ENCODE measurements around the gene SLC7A6OS. TPM values are rescaled to one million over a fixed set of nuclear protein-coding genes. Genes with fewer than 3 reads are reported as not detected.

Gene SLC7A6OS
- total RNA-seq, 2 experiments from 2014 or later: 17.4 to 21.7 TPM

DNA sequence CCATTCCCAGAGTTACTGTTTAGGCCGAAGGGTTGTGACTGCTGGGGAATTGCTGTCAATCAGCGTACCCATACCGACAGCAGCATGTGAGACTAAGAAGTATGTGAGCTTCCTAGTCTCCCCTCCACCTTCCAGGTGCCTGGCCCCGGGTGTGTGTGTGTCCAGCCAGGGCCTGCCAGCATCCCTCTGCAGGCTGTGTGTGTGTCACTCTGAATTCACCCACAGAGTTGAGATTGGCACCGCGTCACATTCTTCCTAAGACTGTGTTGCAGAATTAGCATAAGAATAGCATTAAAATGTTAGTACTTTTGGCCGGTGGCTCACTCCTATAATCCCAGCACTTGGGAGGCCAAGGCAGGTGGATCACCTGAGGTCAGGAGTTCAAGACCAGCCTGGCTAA, 31.9 kb upstream of the SLC7A6OS start:
- Mint-ChIP-seq H3K9me3 (ENCODE audit: low read depth) (no peaks in the 10 kb centered on the region), H3K27me3 (no peaks in the 10 kb centered on the region), H3K4me3 (no peak overlapping the region), H3K4me1 (peaks cover 2% of the 10 kb centered on the region), H3K27ac (no peak overlapping the region), H3K36me3 (ENCODE audit: low read depth) (peaks cover 49% of the 10 kb centered on the region)
- no peak for DNase-seq
- ChIA-PET POLR2A (no interaction called here), CTCF (interaction anchor here (2.2 kb wide), 1 partner anchor 14 kb away, joined by 5 read pairs; no protein-coding TSS in a partner anchor)
- ATAC-seq: no peak
- intact Hi-C loops (cut with DNase I, micrococcal nuclease): no loop called here

DNA sequence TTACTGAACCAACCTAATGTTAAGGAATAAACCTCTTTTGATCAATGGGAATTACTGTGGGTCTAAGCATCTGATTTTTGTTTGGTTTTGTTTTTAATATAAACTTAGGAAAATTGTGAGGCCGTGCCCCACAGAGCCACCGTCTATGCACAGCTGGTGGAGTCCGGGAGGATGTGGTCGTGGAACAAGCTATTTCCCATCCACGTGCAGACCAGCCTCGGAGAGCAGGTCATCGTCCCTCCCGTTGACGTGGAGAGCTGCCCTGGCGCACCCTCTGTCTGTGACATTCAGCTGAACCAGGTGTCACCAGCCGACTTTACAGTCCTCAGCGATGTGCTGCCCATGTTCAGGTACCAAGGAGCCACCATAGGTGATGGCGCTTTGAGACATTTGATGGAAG, 28.5 kb upstream of the SLC7A6OS start:
- Mint-ChIP-seq H3K4me3 (no peak overlapping the region), H3K4me1 (no peaks in the 10 kb centered on the region), H3K27me3 (no peaks in the 10 kb centered on the region), H3K36me3 (ENCODE audit: low read depth) (peaks cover 44% of the 10 kb centered on the region), H3K27ac (no peak overlapping the region), H3K9me3 (ENCODE audit: low read depth) (no peaks in the 10 kb centered on the region)
- ChIA-PET CTCF (interaction anchor here (0.6 to 3.5 kb wide), 5 partner anchors 11 to 574 kb away, joined by 3 to 16 read pairs (median 4); no protein-coding TSS in a partner anchor), POLR2A (no interaction called here)
- DNase-seq (no peak), ATAC-seq (no peak)
- intact Hi-C loops (cut with DNase I, micrococcal nuclease): no loop called here

DNA sequence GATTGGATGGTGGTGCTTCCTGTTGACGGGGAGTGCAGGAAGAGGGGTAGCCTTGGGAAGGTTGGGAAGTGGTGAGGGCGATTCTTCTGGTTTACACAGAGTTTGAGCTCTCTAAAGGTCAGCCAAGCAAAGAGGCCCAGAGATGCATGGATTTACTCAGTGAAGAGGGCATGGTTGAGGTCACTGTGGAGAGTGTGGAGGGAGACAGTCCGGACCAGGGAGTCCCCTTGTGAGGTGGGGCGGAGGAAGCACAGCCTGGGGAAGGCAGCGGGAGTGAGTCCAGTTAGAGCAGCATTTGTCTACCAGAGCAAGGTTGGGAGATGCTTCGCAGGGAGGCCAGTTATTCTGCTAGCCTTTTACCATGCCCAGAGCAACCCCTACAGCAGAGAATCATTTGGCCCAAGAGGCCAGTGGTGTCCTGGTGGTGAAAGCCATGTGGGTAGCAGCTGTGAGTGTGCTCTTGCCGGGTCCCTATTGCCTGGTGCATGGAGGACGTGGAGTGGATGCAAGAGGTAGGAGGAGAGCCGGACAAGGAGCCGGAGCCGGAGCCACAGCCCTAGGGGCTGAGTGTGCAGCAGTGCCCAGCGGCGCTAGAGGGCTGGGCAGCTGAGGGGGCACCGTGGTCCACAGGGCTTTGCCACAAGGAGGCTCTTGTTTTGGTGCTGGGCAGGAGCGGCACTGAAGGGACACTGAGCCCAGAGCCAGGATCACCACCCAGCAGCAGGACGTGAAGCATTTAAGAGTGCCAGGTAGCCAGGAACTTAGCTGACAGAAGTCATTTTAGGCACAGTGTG, 27.8 kb upstream of the SLC7A6OS start:
- intact Hi-C loops (cut with DNase I, micrococcal nuclease): no loop called here
- ATAC-seq (no peak), DNase-seq (no peak)
- Mint-ChIP-seq H3K36me3 (ENCODE audit: low read depth) (peaks cover 48% of the 10 kb centered on the region), H3K27me3 (no peaks in the 10 kb centered on the region), H3K27ac (no peak overlapping the region), H3K4me3 (no peak overlapping the region), H3K4me1 (no peaks in the 10 kb centered on the region), H3K9me3 (ENCODE audit: low read depth) (no peaks in the 10 kb centered on the region)
- POLR2A ChIA-PET: no interaction called here
- CTCF ChIA-PET: interaction anchor here (0.6 to 3.5 kb wide), 5 partner anchors 11 to 575 kb away, joined by 3 to 16 read pairs (median 3); partner anchors contain the start of genes PRMT7 and SLC7A6OS

DNA sequence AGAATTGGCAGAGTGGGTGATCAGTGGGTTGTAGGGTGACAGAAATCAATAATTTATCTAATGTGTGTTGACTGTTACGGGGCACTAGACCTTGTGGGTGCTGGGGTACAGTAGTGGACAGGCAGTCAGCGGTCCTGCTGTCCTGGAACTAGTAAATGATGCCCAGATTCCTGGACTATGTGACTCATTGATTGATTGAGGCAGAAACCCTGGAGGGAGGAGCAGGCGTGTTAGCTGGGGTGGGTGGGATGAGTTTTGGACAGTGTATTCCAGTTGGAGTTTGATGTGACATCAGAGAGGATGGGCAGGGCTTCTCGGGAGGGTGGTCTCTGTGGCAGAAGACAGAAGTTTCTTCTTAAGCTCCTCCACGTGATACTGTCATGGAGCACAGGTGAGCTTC, 24.4 kb upstream of the SLC7A6OS start:
- Mint-ChIP-seq H3K9me3 (ENCODE audit: low read depth) (no peaks in the 10 kb centered on the region), H3K27me3 (no peaks in the 10 kb centered on the region), H3K27ac (no peak overlapping the region), H3K4me3 (no peak overlapping the region), H3K36me3 (ENCODE audit: low read depth) (peaks cover 55% of the 10 kb centered on the region), H3K4me1 (peaks cover 11% of the 10 kb centered on the region)
- ChIA-PET POLR2A (no interaction called here), CTCF (interaction anchor here (0.6 to 19.5 kb wide), 2 partner anchors 68 to 174 kb away, joined by 3 to 517 read pairs; partner anchors contain the start of gene SLC7A6)
- ATAC-seq (no peak), DNase-seq (no peak)
- intact Hi-C loops (cut with DNase I, micrococcal nuclease): no loop called here

DNA sequence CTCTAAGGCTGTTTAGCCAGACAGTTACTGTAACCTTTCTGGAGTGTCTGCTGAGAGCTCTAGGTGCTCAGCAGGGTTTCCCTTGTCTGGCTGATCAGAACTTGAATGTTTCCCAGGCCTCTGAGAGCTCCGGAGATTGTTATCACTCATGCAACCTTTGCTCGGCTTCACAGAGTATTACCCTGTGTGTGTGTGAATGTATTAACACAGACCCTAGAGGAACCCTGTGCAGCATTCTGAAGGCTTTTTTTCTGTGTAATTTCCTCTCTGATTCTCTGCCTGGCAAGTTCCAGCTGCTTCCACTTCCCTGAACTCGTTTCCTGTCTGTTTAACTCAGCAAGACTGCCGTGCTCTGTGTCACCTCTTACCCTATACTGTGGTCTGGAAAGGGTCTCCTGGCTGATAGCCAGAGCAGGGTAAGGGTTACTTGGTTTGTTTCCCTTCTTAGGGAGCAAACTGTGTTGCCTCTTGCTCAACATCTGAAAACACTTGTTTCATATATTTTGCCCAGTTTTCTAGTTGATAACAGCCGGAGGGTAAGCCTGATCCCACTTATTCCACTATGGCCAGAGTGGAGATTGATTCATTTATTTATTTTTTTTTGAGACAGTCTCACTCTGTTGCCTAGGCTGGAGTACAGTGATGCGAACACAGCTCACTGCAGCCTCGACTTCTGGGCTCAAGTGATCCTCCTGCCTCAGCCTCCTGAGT, 21.8 kb upstream of the SLC7A6OS start:
- Mint-ChIP-seq H3K9me3 (ENCODE audit: low read depth) (no peaks in the 10 kb centered on the region), H3K4me1 (peaks cover 18% of the 10 kb centered on the region), H3K4me3 (no peak overlapping the region), H3K36me3 (ENCODE audit: low read depth) (peaks cover 47% of the 10 kb centered on the region), H3K27ac (peak overlapping the region; percentile 67), H3K27me3 (no peaks in the 10 kb centered on the region)
- ChIA-PET POLR2A (no interaction called here), CTCF (interaction anchor here (0.5 to 19.5 kb wide), 4 partner anchors 66 to 529 kb away, joined by 3 to 517 read pairs (median 3); partner anchors contain the start of gene SLC7A6)
- ATAC-seq (peak; percentile 34), DNase-seq (no peak)
- intact Hi-C loops (cut with DNase I, micrococcal nuclease): no loop called here

DNA sequence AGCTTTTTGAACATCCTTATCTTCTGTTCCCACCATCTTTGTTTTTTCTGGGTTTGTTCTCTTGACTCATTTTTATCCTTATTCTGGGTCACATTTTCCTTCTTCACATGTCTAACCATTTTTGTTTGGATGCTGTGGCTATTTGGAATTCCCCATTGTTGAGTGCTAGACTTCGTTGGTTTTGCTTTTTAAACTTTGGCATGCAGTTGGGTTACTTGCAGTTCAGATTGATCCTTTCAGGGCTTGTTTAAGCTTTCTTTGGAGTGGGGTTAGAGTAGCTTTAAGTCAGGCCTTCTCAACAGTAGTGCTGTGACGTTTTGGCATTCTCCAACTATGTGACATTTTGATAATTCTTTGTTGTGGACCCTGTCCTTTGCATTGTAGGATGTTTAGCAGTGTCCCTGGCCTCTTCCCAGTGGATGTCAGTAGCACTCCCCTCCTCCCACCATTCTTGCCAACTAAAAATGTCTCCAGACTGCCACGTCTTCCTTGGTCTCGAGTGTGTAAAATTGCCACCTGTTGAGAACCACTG, 21.2 kb upstream of the SLC7A6OS start:
- CTCF ChIA-PET: interaction anchor here (0.7 to 19.5 kb wide), 3 partner anchors 65 to 245 kb away, joined by 3 to 517 read pairs (median 3); partner anchors contain the start of gene SLC7A6
- H3K4me3 Mint-ChIP-seq: no peak overlapping the region
- H3K27me3 Mint-ChIP-seq: no peaks in the 10 kb centered on the region
- intact Hi-C loops (cut with DNase I, micrococcal nuclease): no loop called here
- DNase-seq (no peak), ATAC-seq (no peak)
- peak overlapping the region; percentile 67 for H3K27ac Mint-ChIP-seq
- POLR2A ChIA-PET: no interaction called here
- H3K4me1 Mint-ChIP-seq: peaks cover 23% of the 10 kb centered on the region
- no peaks in the 10 kb centered on the region for H3K9me3 Mint-ChIP-seq (ENCODE audit: low read depth)
- H3K36me3 Mint-ChIP-seq (ENCODE audit: low read depth): peaks cover 47% of the 10 kb centered on the region

DNA sequence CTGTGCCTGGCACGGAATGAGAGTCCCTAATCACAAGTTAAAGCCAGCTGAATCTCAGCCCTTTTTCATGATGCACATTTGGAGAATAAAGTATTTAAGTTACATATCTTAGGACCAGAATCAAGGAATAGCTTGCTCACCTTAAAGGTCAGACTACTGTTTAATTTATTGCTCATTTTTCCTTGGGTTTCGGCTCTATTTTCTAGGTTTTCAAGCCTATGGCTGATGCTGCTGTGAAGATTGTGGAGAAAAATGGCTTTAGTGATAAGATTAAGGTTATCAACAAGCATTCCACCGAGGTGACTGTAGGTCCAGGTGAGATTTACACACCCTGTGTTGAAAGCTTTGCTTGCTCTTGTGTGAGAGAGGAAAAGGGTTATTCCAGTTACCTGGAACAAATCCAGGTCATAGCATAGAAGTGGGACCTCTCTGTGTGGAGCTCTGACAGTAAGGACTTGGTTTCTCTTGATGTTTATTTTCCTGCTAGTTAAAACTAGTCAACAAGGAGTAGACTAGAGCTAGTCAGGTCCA, 18.2 kb upstream of the SLC7A6OS start:
- ChIA-PET POLR2A (interaction anchor here (0.7 kb wide), 1 partner anchor 81 kb away, joined by 9 read pairs; no protein-coding TSS in a partner anchor), CTCF (interaction anchor here (0.7 to 19.5 kb wide), 26 partner anchors 9 to 1254 kb away, joined by 3 to 517 read pairs (median 4); partner anchors contain the start of genes PRMT7, SLC7A6 and SLC7A6OS)
- Mint-ChIP-seq H3K27ac (no peak overlapping the region), H3K36me3 (ENCODE audit: low read depth) (peaks cover 39% of the 10 kb centered on the region), H3K4me3 (no peak overlapping the region), H3K4me1 (peaks cover 26% of the 10 kb centered on the region), H3K27me3 (no peaks in the 10 kb centered on the region), H3K9me3 (ENCODE audit: low read depth) (no peaks in the 10 kb centered on the region)
- DNase-seq: no peak
- ATAC-seq: no peak
- intact Hi-C loops (cut with DNase I, micrococcal nuclease): loop anchor here (1.0 to 5.0 kb wide), 4 partner anchors 18 to 237 kb away; partner anchors contain the start of gene PRMT7 (in 1 of the 2)

DNA sequence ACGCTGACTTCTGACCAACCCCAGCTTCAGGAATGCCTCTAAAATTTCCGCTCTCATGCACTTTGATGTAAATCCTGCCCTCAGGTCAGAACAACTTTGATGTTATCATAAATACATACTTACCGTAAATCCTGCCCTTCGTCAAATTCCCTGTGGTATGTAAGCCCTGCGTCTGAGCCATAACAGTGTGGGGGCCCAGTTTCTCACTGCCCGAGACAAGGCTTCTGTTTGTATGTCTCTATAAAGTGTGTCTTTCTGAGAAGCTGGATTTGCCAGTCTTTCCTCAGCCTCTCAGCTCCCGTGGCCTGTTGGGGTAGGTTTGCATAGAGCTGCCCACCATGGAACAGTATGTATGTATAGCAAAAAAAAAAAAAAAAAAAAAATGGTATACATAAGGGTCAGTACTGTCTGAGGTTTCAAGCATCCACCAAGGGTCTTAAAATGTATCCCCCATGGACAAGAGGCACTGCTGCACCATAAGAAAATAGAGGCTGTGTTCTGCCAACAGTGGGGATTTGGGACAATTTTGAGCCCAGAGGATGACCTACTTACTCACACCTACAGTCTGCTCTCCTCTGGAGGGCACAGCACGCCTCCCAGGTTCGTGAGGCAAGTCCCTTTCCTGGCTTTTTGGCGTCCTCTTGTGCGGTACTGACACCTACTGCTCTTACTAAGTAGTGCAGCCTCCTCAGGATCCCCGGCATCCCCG, 17.6 kb upstream of the SLC7A6OS start:
- Mint-ChIP-seq H3K27me3 (no peaks in the 10 kb centered on the region), H3K36me3 (ENCODE audit: low read depth) (peaks cover 40% of the 10 kb centered on the region), H3K27ac (peak overlapping the region; percentile 40), H3K4me3 (no peak overlapping the region), H3K4me1 (peaks cover 26% of the 10 kb centered on the region), H3K9me3 (ENCODE audit: low read depth) (no peaks in the 10 kb centered on the region)
- ChIA-PET CTCF (interaction anchor here (0.6 to 19.5 kb wide), 29 partner anchors 9 to 1254 kb away, joined by 3 to 517 read pairs (median 4); partner anchors contain the start of genes PRMT7, SLC7A6 and SLC7A6OS), POLR2A (no interaction called here)
- ATAC-seq: peak; percentile 97
- intact Hi-C loops (cut with DNase I, micrococcal nuclease): loop anchor here (1.0 to 5.0 kb wide), 4 partner anchors 17 to 236 kb away; partner anchors contain the start of gene PRMT7 (in 1 of the 2)
- DNase-seq: peak; percentile 87

DNA sequence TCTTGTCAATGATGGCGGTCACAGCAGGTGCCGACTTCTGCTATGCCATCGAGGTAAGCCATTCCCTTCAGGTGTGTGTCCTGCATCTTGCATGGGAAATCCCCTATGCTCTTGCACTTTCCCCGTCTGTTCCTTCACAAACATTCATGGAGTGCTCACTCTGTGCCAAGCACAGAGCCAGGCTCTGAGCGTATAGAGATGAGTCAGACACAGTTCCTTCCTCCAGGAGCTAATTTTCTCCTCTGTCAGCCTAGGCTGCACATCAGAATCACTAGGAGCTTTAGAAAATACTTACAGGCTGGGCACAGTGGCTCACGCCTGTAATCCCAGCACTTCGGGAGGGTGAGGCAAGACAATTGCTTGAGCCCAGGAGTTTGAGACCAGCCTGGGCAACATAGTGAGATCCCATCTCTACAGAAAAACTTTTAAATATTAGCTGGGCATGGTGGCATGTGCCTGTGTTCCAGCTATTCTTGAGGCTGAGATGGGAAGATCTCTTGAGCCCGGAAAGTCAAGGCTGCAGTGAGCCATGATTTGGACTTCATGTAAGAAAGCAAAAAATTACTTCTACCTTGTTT, 14.1 kb upstream of the SLC7A6OS start:
- ATAC-seq (no peak), DNase-seq (no peak)
- Mint-ChIP-seq H3K27me3 (no peaks in the 10 kb centered on the region), H3K36me3 (ENCODE audit: low read depth) (peaks cover 33% of the 10 kb centered on the region), H3K4me1 (peaks cover 22% of the 10 kb centered on the region), H3K9me3 (ENCODE audit: low read depth) (no peaks in the 10 kb centered on the region), H3K27ac (no peak overlapping the region), H3K4me3 (no peak overlapping the region)
- ChIA-PET CTCF (interaction anchor here (1.2 to 19.5 kb wide), 2 partner anchors 25 to 58 kb away, joined by 3 to 517 read pairs; partner anchors contain the start of gene SLC7A6), POLR2A (no interaction called here)
- intact Hi-C loops (cut with DNase I, micrococcal nuclease): loop anchor here in 1 of 2 experiments (5.0 kb wide), 1 partner anchor 233 kb away; no protein-coding TSS in a partner anchor

DNA sequence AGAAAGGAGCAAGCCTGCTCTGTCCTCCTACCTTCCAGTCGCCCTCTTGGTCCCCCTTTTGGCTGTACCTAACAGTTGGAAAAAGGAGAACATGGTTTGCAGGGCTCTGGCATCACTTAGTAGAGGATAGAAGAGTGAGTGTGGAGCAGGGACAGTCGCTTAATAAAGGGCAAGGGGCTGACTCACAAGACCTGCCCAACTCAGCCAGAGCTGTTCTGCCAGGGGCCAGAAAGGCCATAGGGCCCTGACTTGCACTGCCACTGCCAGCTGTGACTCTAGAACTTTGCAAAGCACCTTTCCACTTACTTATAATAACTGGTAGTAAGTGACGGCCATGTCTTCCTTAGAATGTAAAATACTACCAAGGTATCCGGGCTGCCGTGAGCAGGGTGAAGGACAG, 13.6 kb upstream of the SLC7A6OS start:
- CTCF ChIA-PET: interaction anchor here (0.9 to 19.5 kb wide), 3 partner anchors 41 to 79 kb away, joined by 3 to 517 read pairs (median 6); partner anchors contain the start of genes PLA2G15 and SLC7A6
- H3K4me3 Mint-ChIP-seq: no peak overlapping the region

More for the DNA sequence above, 13.6 kb upstream of the SLC7A6OS start:
- intact Hi-C loops (cut with DNase I, micrococcal nuclease): no loop called here
- POLR2A ChIA-PET: no interaction called here
- ATAC-seq (no peak), DNase-seq (no peak)
- Mint-ChIP-seq H3K27me3 (no peaks in the 10 kb centered on the region), H3K4me1 (peaks cover 28% of the 10 kb centered on the region), H3K9me3 (ENCODE audit: low read depth) (no peaks in the 10 kb centered on the region), H3K27ac (no peak overlapping the region), H3K36me3 (ENCODE audit: low read depth) (peaks cover 33% of the 10 kb centered on the region)
